DMS 273 treated with DMSO at 0.1 percent for 48 hours (cell line): ENCODE results near the gene TBX6.
A peak's percentile ranks its signal among the peaks of the same experiment; 100 is the strongest.

Experiments used
- DNase-seq: peaks from one replicate; lab custom pipeline; 2025; lab: John Stamatoyannopoulos, UW

The TBX6 gene

GRCh38 chr16:30086291-30087140 is 5.2 kb downstream of the TBX6 start:
- no peak for DNase-seq

- DNase-seq, result no peak
These were observed 5.9 kb downstream of the TBX6 start for GRCh38 chr16:30085820-30086219.

- no peak for DNase-seq
These were observed 6.5 kb downstream of the TBX6 start for GRCh38 chr16:30085247-30085646.

- no peak for DNase-seq
These were observed 6.9 kb downstream of the TBX6 start for GRCh38 chr16:30084816-30085159.

GRCh38 chr16:30084096-30084815 is 7.5 kb downstream of the TBX6 start:
- DNase-seq, result no peak

- DNase-seq, result no peak
These were observed 8.3 kb downstream of the TBX6 start for GRCh38 chr16:30083216-30084055.

GRCh38 chr16:30082545-30083090 is 9.1 kb downstream of the TBX6 start:
- no peak for DNase-seq

- no peak for DNase-seq
These were observed 12.2 kb downstream of the TBX6 start for GRCh38 chr16:30079480-30079879.

GRCh38 chr16:30078744-30079143 is 13.0 kb downstream of the TBX6 start:
- DNase-seq, result no peak

- DNase-seq, result no peak
These were observed 14.1 kb downstream of the TBX6 start for GRCh38 chr16:30077656-30078055.

- DNase-seq, result no peak
These were observed 15.4 kb downstream of the TBX6 start for GRCh38 chr16:30076276-30076791.

- DNase-seq, result peak; percentile 82
These were observed 16.0 kb downstream of the TBX6 start, which contains the start of gene PPP4C for GRCh38 chr16:30075503-30076275. Gene PPP4C, plus strand, starts transcription at chr16:30075994. Its CDS starts 384 bp downstream, at chr16:30076378.

- DNase-seq, result no peak
These were observed 21.2 kb downstream of the TBX6 start for GRCh38 chr16:30070490-30070889.

- no peak for DNase-seq
These were observed 21.9 kb downstream of the TBX6 start for GRCh38 chr16:30069611-30070462.

- DNase-seq, result no peak
These were observed 22.7 kb downstream of the TBX6 start for GRCh38 chr16:30068750-30069610.

- DNase-seq, result no peak
These were observed 23.4 kb downstream of the TBX6 start for GRCh38 chr16:30068333-30068732.

- no peak for DNase-seq
These were observed 24.2 kb downstream of the TBX6 start for GRCh38 chr16:30067584-30067916.

- DNase-seq, result no peak
These were observed 24.8 kb downstream of the TBX6 start for GRCh38 chr16:30066761-30067583.
